Ovary (tissue), 3 donors: Measurements from ENCODE around the gene DKK3.

Experiments used
- POLR2A ChIP-seq: fragments of 450-650 bp; IDR thresholded peaks from one replicate; pipeline ENCODE4 v1.6.1; 2017; ENCODE audit warnings: antibody characterized with exemption, mild to moderate bottlenecking, moderate library complexity
- TF ChIP-seq, protein P1 (sequence below), 3 donors: fragments of 450-650 bp in 2 of 3; fragments of 200-600 bp in 1 of 3; IDR thresholded peaks; one replicate each; pipeline versions ENCODE4 v1.5.1 to v1.8.0; 2016 to 2022; ENCODE audit warnings: antibody characterized with exemption in 3 of 3, mild to moderate bottlenecking in 1 of 3
- donor health status: DM: no; HTN: no; CAD: no.

DNA sequence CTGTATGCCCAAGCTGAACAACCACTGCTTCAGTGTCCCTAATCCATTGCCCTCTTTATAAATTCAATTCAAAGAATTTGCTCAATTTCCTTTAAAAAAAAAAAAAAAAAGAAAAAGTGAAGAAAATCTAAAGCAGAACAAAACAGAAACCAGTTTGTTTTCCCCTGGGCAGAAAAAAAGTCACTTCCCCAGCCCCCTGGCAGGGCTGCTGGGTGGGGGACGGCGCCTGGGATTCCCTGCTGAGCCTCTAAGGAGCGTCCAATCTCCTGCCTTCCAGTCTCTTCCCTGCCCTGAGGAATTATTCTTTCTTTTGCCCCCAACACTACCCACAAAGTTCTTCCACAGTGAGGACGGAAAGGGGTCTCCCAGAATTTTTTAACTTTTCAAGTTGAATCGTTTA is 23.9 kb downstream of the DKK3 start:
- TF ChIP-seq, protein P1, sequence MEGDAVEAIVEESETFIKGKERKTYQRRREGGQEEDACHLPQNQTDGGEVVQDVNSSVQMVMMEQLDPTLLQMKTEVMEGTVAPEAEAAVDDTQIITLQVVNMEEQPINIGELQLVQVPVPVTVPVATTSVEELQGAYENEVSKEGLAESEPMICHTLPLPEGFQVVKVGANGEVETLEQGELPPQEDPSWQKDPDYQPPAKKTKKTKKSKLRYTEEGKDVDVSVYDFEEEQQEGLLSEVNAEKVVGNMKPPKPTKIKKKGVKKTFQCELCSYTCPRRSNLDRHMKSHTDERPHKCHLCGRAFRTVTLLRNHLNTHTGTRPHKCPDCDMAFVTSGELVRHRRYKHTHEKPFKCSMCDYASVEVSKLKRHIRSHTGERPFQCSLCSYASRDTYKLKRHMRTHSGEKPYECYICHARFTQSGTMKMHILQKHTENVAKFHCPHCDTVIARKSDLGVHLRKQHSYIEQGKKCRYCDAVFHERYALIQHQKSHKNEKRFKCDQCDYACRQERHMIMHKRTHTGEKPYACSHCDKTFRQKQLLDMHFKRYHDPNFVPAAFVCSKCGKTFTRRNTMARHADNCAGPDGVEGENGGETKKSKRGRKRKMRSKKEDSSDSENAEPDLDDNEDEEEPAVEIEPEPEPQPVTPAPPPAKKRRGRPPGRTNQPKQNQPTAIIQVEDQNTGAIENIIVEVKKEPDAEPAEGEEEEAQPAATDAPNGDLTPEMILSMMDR (IDR thresholded peaks at IDR 0.05), result no peak
- no peak for TF ChIP-seq POLR2A
